GM12872 (cell line): ENCODE results near the gene DIAPH2.

Source experiments
- CTCF ChIP-seq: IDR thresholded peaks from 3 replicates; pipeline ENCODE4 v1.5.1; 2011; ENCODE audit warnings: low read depth, mild to moderate bottlenecking, low read length, moderate library complexity; ENCODE audit not compliant: insufficient read depth

The DIAPH2 gene

GRCh38 chrX:97089116-97089515 lies 404.5 kb downstream of the DIAPH2 start:
- no peak for TF ChIP-seq CTCF

- TF ChIP-seq CTCF, result no peak
Observed at GRCh38 chrX:97096385-97096784, 411.7 kb downstream of the DIAPH2 start.

GRCh38 chrX:97102938-97103337 lies 418.3 kb downstream of the DIAPH2 start:
- no peak for TF ChIP-seq CTCF

GRCh38 chrX:97109730-97110129 lies 425.1 kb downstream of the DIAPH2 start:
- no peak for TF ChIP-seq CTCF

GRCh38 chrX:97117572-97117971 lies 432.9 kb downstream of the DIAPH2 start:
- TF ChIP-seq CTCF, result no peak

GRCh38 chrX:97119474-97120109 lies 434.9 kb downstream of the DIAPH2 start:
- no peak for TF ChIP-seq CTCF

- no peak for TF ChIP-seq CTCF
Observed at GRCh38 chrX:97123001-97123400, 438.4 kb downstream of the DIAPH2 start.
